Measurements from ENCODE around the gene NEU3. TPM values are rescaled to one million over a fixed set of nuclear protein-coding genes. Genes with fewer than 3 reads are reported as not detected.

Gene NEU3
- total and polyA plus RNA-seq, 2 of the 13 experiments (the other 11 are each of a cell fraction or from before 2014, with no cell fraction given): 6.3 to 15.3 TPM

GRCh38 chr11:74948898-74949752 lies 39.6 kb upstream of the NEU3 start, which contains the start of the genes SPCS2 and XRRA1 (continued):
- TF ChIP-seq SP1 (IDR thresholded peaks at IDR 0.05): no peak
- peak; percentile 60; the same call in 1 of the 2 replicates for TF ChIP-seq SP1 (CRISPR knock-in tag; IDR thresholded peaks at IDR 0.05)
- TF ChIP-seq ZNF598 (CRISPR knock-in tag; IDR thresholded peaks at IDR 0.05; ENCODE audit: borderline replicate concordance): peak; percentile 37; the same call in 1 of the 2 replicates
- peak; percentile 85 for TF ChIP-seq ATF1 (CRISPR knock-in tag; IDR thresholded peaks at IDR 0.05)
- no peak for TF ChIP-seq ZFAT (CRISPR knock-in tag; conservative IDR thresholded peaks at IDR 0.05)
- TF ChIP-seq SNAPC5 (CRISPR knock-in tag; IDR thresholded peaks at IDR 0.05; ENCODE audit: borderline replicate concordance): 0 out of 2 replicates have a peak, but pooled peaks have one; percentile 56
- TF ChIP-seq PRDM15 (CRISPR knock-in tag; IDR thresholded peaks at IDR 0.05): 0 out of 2 replicates have a peak, but pooled peaks have one; percentile 6
- TF ChIP-seq AHDC1 (CRISPR knock-in tag; IDR thresholded peaks at IDR 0.05; ENCODE audit: borderline replicate concordance): no peak
- peak; percentile 94 for TF ChIP-seq DRAP1 (CRISPR knock-in tag; IDR thresholded peaks at IDR 0.05)
- peak; percentile 82 for TF ChIP-seq ARID2 (CRISPR knock-in tag; IDR thresholded peaks at IDR 0.05; ENCODE audit: borderline replicate concordance)
- peak; percentile 68 for TF ChIP-seq RXRA (CRISPR knock-in tag; IDR thresholded peaks at IDR 0.05)
- no peak for TF ChIP-seq ATF6 (CRISPR knock-in tag; conservative IDR thresholded peaks at IDR 0.05)
- peak; percentile 74; the same call in 1 of the 2 replicates for TF ChIP-seq CBX5 (CRISPR knock-in tag; IDR thresholded peaks at IDR 0.05; ENCODE audit: borderline replicate concordance)
- TF ChIP-seq ZNF282 (IDR thresholded peaks at IDR 0.05; ENCODE audit: partially characterized antibody): no peak
- 0 out of 2 replicates have a peak, but pooled peaks have one; percentile 5 for TF ChIP-seq ZNF7 (CRISPR knock-in tag; IDR thresholded peaks at IDR 0.05)
- TF ChIP-seq ZBTB7A (CRISPR knock-in tag; IDR thresholded peaks at IDR 0.05): no peak
- TF ChIP-seq NFYB (CRISPR knock-in tag; IDR thresholded peaks at IDR 0.05): peak; percentile 90
